Uterus (tissue), 4 donors: ENCODE measurements around the gene DPCD. TPM values are rescaled to one million over a fixed set of nuclear protein-coding genes. Genes with fewer than 3 reads are reported as not detected.

Experiments
- DNase-seq, 2 donors: peaks; one replicate each; pipeline ENCODE4 v3.0.0-alpha.2; 2019 to 2020
- H3K27ac ChIP-seq, 2 donors: fragments of 200-600 bp; sonication (generic); 1 replicate in 1 of 2; 2 replicates in 1 of 2; pipeline ENCODE4 v1.5.1; 2016 to 2018
- H3K27me3 ChIP-seq, 2 donors: fragments of 200-600 bp; sonication (generic); one replicate each; pipeline ENCODE4 v1.5.1; 2018 to 2019; ENCODE audit warnings: control low read depth in 1 of 2
- H3K36me3 ChIP-seq, 2 donors: fragments of 200-600 bp; sonication (generic); one replicate each; pipeline ENCODE4 v1.5.1; 2019; ENCODE audit warnings: control low read depth in 1 of 2
- H3K4me1 ChIP-seq, 2 donors: fragments of 200-600 bp; sonication (generic); one replicate each; pipeline ENCODE4 v1.5.1; 2018 to 2019; ENCODE audit warnings: control low read depth in 1 of 2
- H3K4me3 ChIP-seq, 2 donors: fragments of 200-600 bp; sonication (generic); 1 replicate in 1 of 2; 2 replicates in 1 of 2; pipeline ENCODE4 v1.5.1; 2018 to 2019; ENCODE audit warnings: mild to moderate bottlenecking in 1 of 2
- H3K9me3 ChIP-seq, 2 donors: fragments of 200-600 bp; sonication (generic); one replicate each; pipeline ENCODE4 v1.5.1; 2019; ENCODE audit warnings: control low read depth in 1 of 2
- CTCF ChIP-seq, 4 experiments: fragments of 200-600 bp in 2 of 4; fragments of 450-650 bp in 2 of 4; sonication (generic) in 2 of 4; IDR thresholded peaks; one replicate each; pipeline ENCODE4 v1.5.1; 2016 to 2019; ENCODE audit warnings: antibody characterized with exemption in 4 of 4, mild to moderate bottlenecking in 2 of 4, moderate library complexity in 1 of 4
- POLR2A ChIP-seq, 2 donors: fragments of 450-650 bp; IDR thresholded peaks; one replicate each; pipeline ENCODE4 v1.6.1; 2016; ENCODE audit warnings: antibody characterized with exemption in 2 of 2, mild to moderate bottlenecking in 1 of 2, moderate library complexity in 1 of 2
- intact Hi-C: fragments of 100-400 bp; cut with DNase I; formaldehyde crosslinking; loops from one replicate; pipeline ENCODE4 v1.15.1; 2023; ENCODE audit warnings: low total_unique reads
- total RNA-seq, 4 donors: library from RNA; depleted of rRNA in 3 of 4; stranded (reverse); fragments of >200 nt in 3 of 4; gene quantifications; one replicate each; pipeline versions ENCODE4 v1.1.0 to v1.2.4, GENCODE V29; 2014 to 2023
- donor health status: DM: yes; HTN: yes; CAD: no.

DPCD gene
- total RNA-seq, 4 donors from 2014 or later, result 5.1 to 35.6 (median 21.7) TPM

- intact Hi-C loops, result no loop called here
- DNase-seq, result no peak
- H3K4me3 ChIP-seq, result no peak overlapping the region
- H3K36me3 ChIP-seq, result no peaks in the 10 kb centered on the region
- no peaks in the 10 kb centered on the region for H3K27me3 ChIP-seq
- no peak overlapping the region for H3K27ac ChIP-seq
- TF ChIP-seq POLR2A (IDR thresholded peaks at IDR 0.05) (no peak), CTCF (IDR thresholded peaks at IDR 0.05) (no peak)
- no peaks in the 10 kb centered on the region for H3K9me3 ChIP-seq
- no peaks in the 10 kb centered on the region for H3K4me1 ChIP-seq
Observed at GRCh38 chr10:101611096-101611905, 23.2 kb downstream of the DPCD start.

- H3K27ac ChIP-seq, result no peak overlapping the region
- no peaks in the 10 kb centered on the region for H3K36me3 ChIP-seq
- DNase-seq, result no peak
- no peaks in the 10 kb centered on the region for H3K9me3 ChIP-seq
- no peak overlapping the region for H3K4me3 ChIP-seq
- intact Hi-C loops, result no loop called here
- no peaks in the 10 kb centered on the region for H3K27me3 ChIP-seq
- no peaks in the 10 kb centered on the region for H3K4me1 ChIP-seq
- TF ChIP-seq CTCF (IDR thresholded peaks at IDR 0.05), result no peak
- TF ChIP-seq POLR2A (IDR thresholded peaks at IDR 0.05), result no peak
Observed at GRCh38 chr10:101612086-101612485, 24.0 kb downstream of the DPCD start.

- H3K4me1 ChIP-seq, result no peaks in the 10 kb centered on the region
- H3K9me3 ChIP-seq, result no peaks in the 10 kb centered on the region
- intact Hi-C loops, result no loop called here
- H3K4me3 ChIP-seq, result no peak overlapping the region
- no peaks in the 10 kb centered on the region for H3K36me3 ChIP-seq
- TF ChIP-seq CTCF (IDR thresholded peaks at IDR 0.05), result no peak
- no peak for TF ChIP-seq POLR2A (IDR thresholded peaks at IDR 0.05)
- no peak for DNase-seq
- H3K27me3 ChIP-seq, result no peaks in the 10 kb centered on the region
- no peak overlapping the region for H3K27ac ChIP-seq
Observed at GRCh38 chr10:101612872-101613271, 24.8 kb downstream of the DPCD start.

GRCh38 chr10:101613646-101614045, 25.5 kb downstream of the DPCD start:
- intact Hi-C loops, result no loop called here
- Histone ChIP-seq H3K4me3 (no peak overlapping the region), H3K4me1 (no peaks in the 10 kb centered on the region), H3K27me3 (no peaks in the 10 kb centered on the region), H3K9me3 (no peaks in the 10 kb centered on the region), H3K27ac (no peak overlapping the region), H3K36me3 (no peaks in the 10 kb centered on the region)
- DNase-seq, result no peak
- TF ChIP-seq CTCF (IDR thresholded peaks at IDR 0.05) (no peak), POLR2A (IDR thresholded peaks at IDR 0.05) (no peak)

- DNase-seq, result no peak
- no peak for TF ChIP-seq POLR2A (IDR thresholded peaks at IDR 0.05)
- TF ChIP-seq CTCF (IDR thresholded peaks at IDR 0.05), result no peak
- H3K36me3 ChIP-seq, result no peaks in the 10 kb centered on the region
- no peaks in the 10 kb centered on the region for H3K27me3 ChIP-seq
- no peak overlapping the region for H3K4me3 ChIP-seq
- H3K9me3 ChIP-seq, result no peaks in the 10 kb centered on the region
- no peak overlapping the region for H3K27ac ChIP-seq
- intact Hi-C loops, result no loop called here
- H3K4me1 ChIP-seq, result no peaks in the 10 kb centered on the region
Observed at GRCh38 chr10:101614663-101615524, 26.8 kb downstream of the DPCD start.
